Mucosa of descending colon (tissue), 3 donors: ENCODE measurements around the gene RANBP17. TPM values are rescaled to one million over a fixed set of nuclear protein-coding genes. Genes with fewer than 3 reads are reported as not detected.

Experiments
- ATAC-seq: fragments of 200-7000 bp; cut with Tn5 transposase; one replicate; pipeline ENCODE4 v1.9.1; 2020; ENCODE audit warnings: mild to moderate bottlenecking, moderate library complexity
- DNase-seq, 3 donors: peaks; one replicate each; pipeline ENCODE4 v3.0.0-alpha.2; 2020
- H3K36me3 ChIP-seq: fragments of 200-600 bp; one replicate; pipeline ENCODE4 v1.8.0; 2021; ENCODE audit warnings: low read depth, mild to moderate bottlenecking
- H3K4me1 ChIP-seq: fragments of 200-600 bp; one replicate; pipeline ENCODE4 v1.8.0; 2021; ENCODE audit warnings: low read depth, mild to moderate bottlenecking
- H3K4me3 ChIP-seq: fragments of 200-600 bp; one replicate; pipeline ENCODE4 v1.8.0; 2021; ENCODE audit warnings: mild to moderate bottlenecking
- H3K9me3 ChIP-seq: fragments of 200-600 bp; one replicate; pipeline ENCODE4 v1.8.0; 2021; ENCODE audit warnings: mild to moderate bottlenecking
- CTCF ChIP-seq: fragments of 200-600 bp; IDR thresholded peaks from one replicate; pipeline ENCODE4 v1.8.0; 2022; ENCODE audit warnings: antibody characterized with exemption, mild to moderate bottlenecking
- intact Hi-C, 2 donors: fragments of 100-400 bp; cut with DNase I in 1 of 2; cut with micrococcal nuclease in 1 of 2; formaldehyde crosslinking; loops; one replicate each; pipeline versions ENCODE4 v1.11.0 to v1.11.1; 2022; cut with DNase I, micrococcal nuclease
- total RNA-seq, 3 donors: library from RNA; stranded (reverse); fragmentation: NEBNext Ultra II Directional in 2 of 3; extraction: Animal tissue kit (Norgen Biotek cat#: 25700) in 2 of 3; gene quantifications; one replicate each; pipeline versions ENCODE4 v1.2.1 to v1.2.4, GENCODE V29; 2021 to 2023
- donor health status: DM: no; HTN: no; CAD: no; lungs with moderate emphysema.
- donor health status: DM: no; HTN: no; CAD: no.
- donor health status: DM: no; HTN: yes; CAD: no.

Gene RANBP17
- total RNA-seq, 3 donors from 2014 or later, result 11.7 to 19.7 (median 13.4) TPM

DNA sequence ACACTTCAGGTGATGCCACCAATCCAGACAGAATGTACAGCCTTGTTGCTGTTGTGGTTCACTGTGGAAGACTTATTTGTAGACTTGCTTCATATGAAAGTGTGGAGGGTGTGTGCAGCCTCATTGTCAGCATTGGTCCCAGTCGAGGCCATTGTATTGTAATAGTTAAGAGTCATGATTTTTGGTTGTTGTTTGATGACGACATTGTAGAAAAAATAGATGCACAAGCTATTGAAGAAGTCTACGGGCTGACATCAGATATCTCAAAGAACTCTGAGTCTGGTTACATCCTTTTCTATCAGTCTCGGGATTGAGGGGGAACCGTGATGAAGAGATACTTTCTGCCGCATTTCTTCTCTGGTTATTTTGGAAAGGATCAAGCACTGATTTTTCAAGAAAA lies 390.9 kb downstream of the RANBP17 start:
- H3K9me3 ChIP-seq, result peaks cover 9% of the 10 kb centered on the region
- no peak overlapping the region for H3K4me3 ChIP-seq
- intact Hi-C loops, result no loop called here
- no peaks in the 10 kb centered on the region for H3K36me3 ChIP-seq
- no peak for DNase-seq
- no peak for ATAC-seq
- no peaks in the 10 kb centered on the region for H3K4me1 ChIP-seq
- TF ChIP-seq CTCF, result no peak

DNA sequence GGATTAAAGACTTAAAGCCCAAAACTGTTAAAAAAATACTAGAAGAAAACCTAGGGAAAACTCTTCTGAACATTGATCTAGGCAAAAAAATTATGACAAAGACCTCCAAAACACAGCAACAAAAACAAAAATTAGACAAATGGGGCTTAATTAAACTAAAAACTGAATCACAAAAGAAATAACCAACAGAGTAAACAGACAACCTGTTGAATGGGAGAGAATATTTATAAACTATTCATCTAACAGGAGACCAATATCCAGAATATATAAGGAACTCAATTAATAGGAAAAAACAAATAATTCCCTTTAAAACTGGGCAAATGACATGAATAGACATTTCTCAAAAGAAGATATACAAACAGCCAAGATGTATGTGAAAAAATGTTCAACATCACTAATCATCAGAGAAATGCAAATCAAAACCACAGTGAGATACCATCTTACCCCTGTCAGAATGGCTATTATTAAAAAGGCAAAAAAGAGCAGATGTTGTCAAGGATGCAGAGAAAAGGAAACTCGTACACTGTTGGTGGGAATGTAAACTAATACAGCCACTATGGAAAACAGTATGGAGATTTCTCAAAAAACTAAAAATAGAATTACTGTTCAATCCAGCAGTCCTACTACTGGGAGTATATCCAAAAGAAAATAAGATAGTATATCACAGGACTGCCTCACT lies 397.1 kb downstream of the RANBP17 start:
- ATAC-seq (no peak), DNase-seq (no peak)
- intact Hi-C loops, result no loop called here
- no peaks in the 10 kb centered on the region for H3K4me1 ChIP-seq
- H3K9me3 ChIP-seq, result no peaks in the 10 kb centered on the region
- no peak overlapping the region for H3K4me3 ChIP-seq
- TF ChIP-seq CTCF, result no peak
- no peaks in the 10 kb centered on the region for H3K36me3 ChIP-seq

DNA sequence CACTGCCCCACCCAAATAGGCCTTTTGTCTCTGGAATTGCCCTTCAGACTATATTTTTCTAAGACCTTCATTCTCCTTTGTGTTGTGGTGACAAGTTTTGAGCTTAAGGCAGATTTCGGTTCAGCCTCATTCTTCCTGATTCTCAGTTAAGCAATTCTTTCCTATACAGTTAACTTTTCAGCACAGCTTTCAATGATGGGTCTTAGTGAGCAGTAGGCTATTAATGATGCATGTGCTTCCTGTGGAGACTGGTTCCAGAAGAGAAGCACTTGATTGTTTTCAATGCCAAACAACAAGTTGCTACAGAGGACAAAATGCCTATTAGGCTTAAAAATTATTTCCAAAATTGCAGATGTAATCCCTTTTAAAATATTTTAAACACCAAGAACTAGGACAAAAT lies 399.5 kb downstream of the RANBP17 start:
- Histone ChIP-seq H3K4me3 (no peak overlapping the region), H3K9me3 (no peaks in the 10 kb centered on the region), H3K36me3 (no peaks in the 10 kb centered on the region), H3K4me1 (no peaks in the 10 kb centered on the region)
- intact Hi-C loops, result no loop called here
- DNase-seq (no peak), ATAC-seq (no peak)
- TF ChIP-seq CTCF, result no peak

GRCh38 chr5:171261904-171262303 lies 400.1 kb downstream of the RANBP17 start:
- H3K9me3 ChIP-seq, result no peaks in the 10 kb centered on the region
- H3K36me3 ChIP-seq, result no peaks in the 10 kb centered on the region
- intact Hi-C loops, result no loop called here
- no peak for TF ChIP-seq CTCF
- ATAC-seq, result no peak
- no peak for DNase-seq
- H3K4me1 ChIP-seq, result no peaks in the 10 kb centered on the region
- no peak overlapping the region for H3K4me3 ChIP-seq

- intact Hi-C loops, result no loop called here
- no peak for TF ChIP-seq CTCF
- Histone ChIP-seq H3K4me3 (no peak overlapping the region), H3K4me1 (no peaks in the 10 kb centered on the region), H3K36me3 (no peaks in the 10 kb centered on the region), H3K9me3 (no peaks in the 10 kb centered on the region)
- ATAC-seq (no peak), DNase-seq (no peak)
Measured at GRCh38 chr5:171263181-171263580, 401.4 kb downstream of the RANBP17 start.

GRCh38 chr5:171264843-171265242 lies 403.0 kb downstream of the RANBP17 start:
- H3K4me3 ChIP-seq, result no peak overlapping the region
- no peak for DNase-seq
- no peaks in the 10 kb centered on the region for H3K36me3 ChIP-seq
- no peaks in the 10 kb centered on the region for H3K4me1 ChIP-seq
- no peak for TF ChIP-seq CTCF
- no peak for ATAC-seq
- no peaks in the 10 kb centered on the region for H3K9me3 ChIP-seq
- intact Hi-C loops, result no loop called here
